ENCODE measurements around the gene CDHR3.
"Not testable (repeated sequence)": the region's sequence is repeated elsewhere in the genome, so short reads cannot be mapped to it uniquely, and the experiment has no call there.

Gene CDHR3

DNA sequence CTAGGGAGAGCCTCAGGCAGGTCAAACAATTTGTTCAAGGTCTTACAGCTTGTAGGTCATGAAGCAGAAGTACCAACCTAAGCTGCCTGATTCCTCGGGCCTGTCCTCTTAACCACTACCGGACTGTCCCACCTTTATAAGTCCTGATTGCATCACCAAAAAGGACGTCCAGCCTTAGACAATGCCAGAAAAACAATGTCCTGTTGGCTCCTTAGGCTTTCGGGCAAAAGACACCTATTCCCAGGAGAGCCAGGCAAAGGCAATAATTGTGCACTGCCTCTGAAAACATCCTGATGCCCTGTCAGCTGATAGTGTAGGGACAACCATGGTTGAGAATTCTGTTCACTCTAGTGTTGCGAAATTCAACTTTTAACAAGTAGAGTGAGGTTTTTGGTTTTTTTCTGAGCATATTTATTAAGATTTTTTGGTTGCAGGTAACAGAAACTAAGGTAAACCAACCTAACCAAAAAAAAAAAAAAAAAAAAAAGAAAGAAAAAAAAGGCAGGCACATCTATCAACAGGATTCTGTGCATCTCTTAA, 40.5 kb downstream of the CDHR3 start:
- no peak for DNase-seq

DNA sequence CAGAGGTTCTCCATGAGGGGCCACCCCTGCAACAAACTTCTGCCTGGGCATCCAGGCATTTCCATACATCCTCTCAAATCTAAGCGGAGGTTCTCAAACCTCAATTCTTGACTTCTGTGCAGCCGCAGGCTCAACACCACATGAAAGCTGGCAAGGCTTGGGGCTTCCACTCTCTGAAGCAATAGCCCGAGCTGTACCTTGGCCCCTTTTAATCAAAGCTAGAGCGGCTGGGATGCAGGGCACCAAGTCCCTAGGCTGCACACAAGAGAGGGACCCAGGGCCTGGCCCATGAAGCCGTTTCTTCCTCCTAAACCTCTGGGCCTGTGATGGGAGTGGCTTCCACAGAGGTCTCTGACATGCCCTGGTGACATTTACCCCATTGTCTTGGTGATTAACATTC, 43.8 kb downstream of the CDHR3 start:
- no peak for DNase-seq

GRCh38 chr7:106007796-106008195, 44.7 kb downstream of the CDHR3 start:
- DNase-seq, result not testable (repeated sequence)

DNA sequence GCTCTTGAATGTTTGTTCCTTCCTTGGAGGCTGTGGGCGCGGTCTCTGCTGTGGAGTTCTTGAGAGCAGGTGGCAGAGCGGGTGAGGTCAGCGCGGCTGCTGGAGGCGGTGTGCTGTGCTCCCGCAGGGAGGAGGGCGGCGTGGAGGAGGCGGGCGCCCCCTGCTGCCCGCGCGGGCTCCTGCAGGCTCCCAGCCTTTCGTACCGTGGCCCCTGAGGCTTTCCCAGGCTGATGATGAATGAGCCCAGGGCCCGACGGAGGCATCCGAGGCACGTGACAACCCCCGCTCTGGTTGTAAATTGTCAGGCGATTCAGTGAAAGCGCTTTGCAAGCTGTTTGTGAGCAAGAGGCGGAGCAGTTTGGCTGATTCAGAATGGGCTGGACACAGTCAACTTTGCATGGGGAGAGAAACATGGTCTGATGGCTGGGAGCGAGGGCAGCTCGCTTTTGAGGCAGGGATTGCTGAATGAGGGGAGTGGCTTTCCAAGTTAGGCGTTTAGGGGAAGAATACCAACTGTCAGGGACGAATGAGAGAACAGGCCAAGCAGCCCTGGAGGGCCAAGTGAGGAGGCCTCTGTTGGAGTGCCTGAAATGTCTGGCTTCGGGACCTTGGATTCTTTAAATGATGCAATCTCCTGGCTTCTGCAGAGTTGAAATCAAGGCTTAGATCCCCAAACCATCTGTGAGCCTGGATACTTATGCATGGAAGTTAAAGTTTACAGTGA, 46.6 kb downstream of the CDHR3 start:
- peak; percentile 82 for DNase-seq

- peak; percentile 48 for DNase-seq
These were observed 47.3 kb downstream of the CDHR3 start for GRCh38 chr7:106010331-106010730.

- DNase-seq, result no peak
These were observed 47.8 kb downstream of the CDHR3 start for GRCh38 chr7:106010866-106011265.

DNA sequence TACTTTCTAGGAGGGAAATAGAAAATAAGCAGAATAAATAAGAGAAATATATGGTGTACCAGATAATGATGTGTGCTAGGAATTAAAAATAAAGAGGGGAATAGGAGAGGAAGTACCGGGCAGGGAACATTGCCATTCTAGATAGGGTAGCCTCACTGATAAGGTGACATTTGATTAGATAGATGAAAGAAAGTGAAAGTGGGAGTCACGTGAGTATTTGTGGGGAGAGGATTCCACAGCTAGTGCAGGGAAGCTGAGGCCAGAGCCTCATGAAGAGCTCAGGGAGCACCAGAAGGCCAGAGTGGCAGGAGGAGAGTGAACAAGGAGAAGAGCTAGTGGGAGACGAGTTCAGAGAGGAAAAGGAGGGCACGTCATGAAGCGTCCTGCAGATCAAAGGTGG, 49.1 kb downstream of the CDHR3 start:
- no peak for DNase-seq

DNA sequence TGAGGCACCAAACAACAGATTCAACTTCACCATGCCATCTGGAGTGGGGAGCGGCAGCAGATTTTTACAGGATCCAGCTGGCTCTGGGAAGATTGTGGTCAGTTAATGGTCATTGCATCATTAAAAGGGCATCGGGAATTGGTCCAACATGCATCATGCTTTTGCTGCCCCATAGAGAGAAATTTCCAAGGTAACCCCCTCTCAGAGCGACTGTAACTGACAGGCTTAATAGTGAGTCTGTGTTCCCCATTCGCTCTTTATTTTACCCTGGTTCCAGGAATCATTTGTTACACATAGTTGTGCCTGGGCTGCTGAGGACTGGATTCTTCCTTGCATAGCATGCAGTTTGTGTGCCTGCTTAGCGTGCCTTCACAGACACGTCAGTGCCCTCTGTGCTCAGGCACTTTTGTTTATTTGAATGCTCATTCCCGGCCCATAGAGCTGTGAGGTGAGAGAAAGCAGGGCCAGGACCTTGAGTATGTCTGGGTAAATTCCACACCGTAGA, 49.9 kb downstream of the CDHR3 start:
- DNase-seq, result no peak

- peak; percentile 37 for DNase-seq
These were observed 52.5 kb downstream of the CDHR3 start for GRCh38 chr7:106015381-106016218.

DNA sequence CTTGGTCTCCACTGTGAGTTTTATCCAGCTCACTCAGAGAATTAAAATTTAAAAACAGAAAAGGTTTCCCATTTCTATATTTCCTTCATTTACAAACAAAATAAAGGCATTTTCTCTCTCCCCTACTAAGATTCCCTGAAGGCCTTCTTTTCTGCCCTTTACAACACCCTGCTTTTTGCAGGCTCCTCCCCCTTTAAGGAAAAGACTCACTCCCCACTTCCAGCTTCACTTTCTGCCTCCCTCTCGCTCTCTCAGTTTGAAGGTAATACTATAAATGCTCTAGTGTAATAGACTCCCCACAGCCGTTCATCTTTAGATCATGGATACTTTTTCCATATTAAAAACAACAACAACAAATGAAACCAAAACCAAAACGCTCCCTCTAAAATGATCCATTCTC, 53.3 kb downstream of the CDHR3 start:
- DNase-seq, result no peak

DNA sequence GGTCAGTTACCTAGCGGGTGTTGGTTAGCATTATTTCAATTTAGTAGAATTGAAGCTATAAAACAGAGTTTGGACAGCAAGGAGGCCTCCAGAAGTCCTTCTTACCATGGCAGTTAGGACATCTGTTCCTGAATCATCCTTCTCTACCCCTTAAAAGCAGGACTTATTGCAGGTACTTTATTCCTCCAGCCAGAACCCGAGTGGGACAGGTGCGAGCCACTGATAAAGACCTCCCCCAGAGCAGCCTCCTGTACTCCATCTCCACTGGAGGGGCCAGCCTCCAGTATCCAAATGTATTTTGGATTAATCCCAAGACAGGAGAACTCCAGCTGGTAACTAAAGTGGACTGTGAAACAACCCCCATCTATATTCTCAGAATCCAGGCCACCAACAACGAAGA, 54.6 kb downstream of the CDHR3 start:
- DNase-seq, result no peak

- peak; percentile 51 for DNase-seq
These were observed 55.8 kb downstream of the CDHR3 start for GRCh38 chr7:106018566-106019469.

DNA sequence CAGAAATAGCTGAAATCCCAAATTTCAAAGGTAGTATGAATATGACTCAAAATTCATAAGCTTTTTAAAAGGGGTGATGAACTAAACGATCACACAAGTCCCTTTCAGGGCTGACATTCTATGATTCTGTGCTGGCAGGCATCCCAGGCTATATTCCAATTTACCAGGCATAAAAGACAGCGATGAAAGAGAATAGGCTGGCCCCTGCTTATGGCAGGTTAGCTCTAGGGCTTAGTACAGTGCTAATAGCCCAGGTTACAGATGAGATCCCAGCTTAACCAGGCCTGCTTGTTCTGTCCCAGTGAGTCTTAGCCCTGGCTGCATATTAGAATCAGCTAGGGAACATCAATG, 56.4 kb downstream of the CDHR3 start:
- no peak for DNase-seq

DNA sequence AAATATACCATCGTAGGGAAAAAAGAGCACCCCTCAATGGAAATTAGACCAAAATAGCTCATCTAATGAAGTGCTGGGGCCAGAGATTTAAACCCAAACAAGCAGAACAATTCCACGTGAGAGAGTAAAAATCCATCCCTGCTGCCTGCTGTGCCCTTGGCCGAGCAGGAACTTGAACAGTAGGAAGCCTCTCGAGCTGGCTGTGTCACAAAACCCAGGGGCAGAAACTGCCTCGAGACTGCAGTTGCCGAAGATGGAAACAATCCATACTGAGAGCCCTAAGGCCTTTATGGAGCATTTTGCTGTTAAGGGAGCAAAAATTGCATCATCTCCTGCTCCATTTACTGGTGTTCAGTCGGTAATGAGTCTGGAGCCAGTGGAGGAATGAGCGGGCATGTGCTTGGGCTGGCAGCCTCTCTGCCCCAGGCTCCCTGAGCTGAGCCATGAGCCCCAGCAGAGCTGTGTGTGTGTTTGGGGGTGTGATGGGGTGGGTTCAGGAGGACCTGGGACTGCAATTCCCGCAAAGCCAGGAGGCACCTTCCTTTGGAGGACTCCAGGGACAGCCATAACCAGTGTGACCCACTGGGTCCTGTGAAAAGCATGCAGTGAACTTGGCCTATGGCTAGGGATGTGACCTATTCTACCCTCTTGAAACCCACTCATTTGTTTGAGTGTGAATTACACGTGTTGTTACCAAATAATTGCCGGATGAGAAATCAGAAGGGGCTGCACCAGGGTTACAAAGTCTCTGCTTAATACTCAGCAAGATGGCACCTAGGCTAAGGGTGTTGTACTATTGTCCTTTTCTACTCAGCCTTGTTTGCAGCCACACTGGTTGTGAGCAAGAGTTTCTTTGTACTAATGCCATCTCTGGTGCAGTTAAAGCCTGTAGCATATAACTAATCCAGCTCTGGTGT, 58.3 kb downstream of the CDHR3 start:
- DNase-seq, result no peak

- peak; percentile 64 for DNase-seq
These were observed 59.2 kb downstream of the CDHR3 start for GRCh38 chr7:106022193-106022821.

DNA sequence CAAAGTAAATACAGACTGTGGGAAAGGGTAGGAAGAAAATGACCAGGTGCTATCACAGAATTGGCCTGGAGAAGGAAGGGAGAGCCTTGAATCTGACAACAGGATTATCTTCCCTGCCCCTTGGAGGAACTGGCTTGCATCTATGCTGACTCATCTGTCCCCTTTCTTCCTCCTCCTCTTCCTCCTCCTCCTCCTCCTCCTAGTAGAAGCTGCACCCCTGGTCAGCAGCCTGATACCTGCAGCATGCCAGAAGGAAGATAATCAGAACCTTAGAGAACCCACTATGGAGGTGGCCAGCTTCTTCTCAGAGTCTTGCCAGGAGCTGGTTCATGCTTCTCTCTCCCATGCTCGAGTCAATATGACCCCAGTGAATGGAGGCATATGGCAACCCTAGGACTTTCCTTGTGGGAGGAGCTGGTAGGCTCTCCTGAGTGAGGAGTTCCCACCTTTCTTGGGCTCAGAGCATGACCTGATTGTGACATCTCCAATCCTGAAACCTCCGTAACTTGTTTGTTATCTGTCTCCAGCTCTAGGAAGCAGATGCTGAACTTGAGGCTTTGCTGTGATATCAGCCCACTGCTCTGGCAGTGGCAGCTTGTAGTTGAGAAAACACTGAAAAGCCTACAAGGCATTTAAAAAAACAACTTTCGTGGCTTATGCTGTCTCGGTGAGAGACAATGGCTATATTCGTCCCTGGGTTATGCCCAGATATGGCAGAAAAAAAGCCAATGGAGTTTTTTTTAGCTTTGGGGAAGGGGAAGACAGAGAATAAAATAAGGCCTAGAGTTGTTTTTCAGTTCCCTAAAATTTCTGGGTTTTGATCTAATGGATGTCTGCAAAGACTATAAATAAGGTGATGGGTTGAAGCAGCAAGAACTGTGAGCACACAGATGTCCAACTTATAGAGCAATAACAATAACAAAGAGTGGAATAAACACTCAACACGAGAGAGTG, 60.6 kb downstream of the CDHR3 start:
- DNase-seq, result no peak

- DNase-seq, result no peak
These were observed 63.0 kb downstream of the CDHR3 start for GRCh38 chr7:106026101-106026500.

DNA sequence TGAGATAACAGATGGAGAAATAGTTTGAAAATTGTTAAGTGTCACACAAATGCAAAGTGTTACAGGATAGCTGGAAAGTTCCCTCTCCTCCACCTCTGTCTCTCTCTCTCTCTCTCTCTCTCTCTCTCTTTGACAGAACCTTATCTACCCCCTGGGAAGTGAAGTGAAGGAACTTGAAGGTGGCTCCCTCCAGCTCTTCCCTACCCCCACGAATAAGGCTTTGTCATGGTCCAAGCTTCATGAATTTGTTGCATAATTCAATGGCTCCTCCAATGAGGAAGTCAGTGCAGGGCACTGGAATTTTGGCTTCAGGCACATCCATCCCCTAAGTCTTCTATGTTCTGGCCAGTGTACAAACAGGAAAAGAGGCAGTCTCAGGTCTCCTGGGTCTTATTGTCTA, 66.4 kb downstream of the CDHR3 start:
- no peak for DNase-seq

DNA sequence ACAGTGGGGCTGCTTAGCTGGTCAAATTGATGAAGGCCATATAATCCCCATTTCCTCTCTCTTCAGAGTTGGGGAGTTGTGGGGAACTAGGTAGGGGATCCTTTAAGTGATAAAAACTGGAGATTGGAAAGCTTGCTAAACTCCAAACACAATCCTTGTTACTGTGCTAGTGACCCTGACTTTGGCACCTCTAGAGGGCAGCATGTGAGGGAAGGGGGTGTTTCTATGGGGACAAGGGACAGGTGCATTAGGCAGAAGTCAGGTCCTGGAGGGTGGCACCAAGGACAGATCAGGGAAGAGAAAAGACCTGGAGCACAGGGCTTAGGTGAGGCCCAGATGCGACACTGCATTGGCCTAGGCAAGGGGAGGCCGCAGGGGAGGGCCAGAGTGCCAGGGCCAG, 66.9 kb downstream of the CDHR3 start:
- no peak for DNase-seq

All from hematopoietic multipotent progenitor cell treated with erythropoietin and hydrocortisone succinate and interleukin-3 and kit ligand, for 4 days (in vitro differentiated cells).